ENCODE results near the gene NDFIP2.

GRCh38 chr13:79547211-79548195, 66.5 kb downstream of the NDFIP2 start:
- TF ChIP-seq, protein P1, sequence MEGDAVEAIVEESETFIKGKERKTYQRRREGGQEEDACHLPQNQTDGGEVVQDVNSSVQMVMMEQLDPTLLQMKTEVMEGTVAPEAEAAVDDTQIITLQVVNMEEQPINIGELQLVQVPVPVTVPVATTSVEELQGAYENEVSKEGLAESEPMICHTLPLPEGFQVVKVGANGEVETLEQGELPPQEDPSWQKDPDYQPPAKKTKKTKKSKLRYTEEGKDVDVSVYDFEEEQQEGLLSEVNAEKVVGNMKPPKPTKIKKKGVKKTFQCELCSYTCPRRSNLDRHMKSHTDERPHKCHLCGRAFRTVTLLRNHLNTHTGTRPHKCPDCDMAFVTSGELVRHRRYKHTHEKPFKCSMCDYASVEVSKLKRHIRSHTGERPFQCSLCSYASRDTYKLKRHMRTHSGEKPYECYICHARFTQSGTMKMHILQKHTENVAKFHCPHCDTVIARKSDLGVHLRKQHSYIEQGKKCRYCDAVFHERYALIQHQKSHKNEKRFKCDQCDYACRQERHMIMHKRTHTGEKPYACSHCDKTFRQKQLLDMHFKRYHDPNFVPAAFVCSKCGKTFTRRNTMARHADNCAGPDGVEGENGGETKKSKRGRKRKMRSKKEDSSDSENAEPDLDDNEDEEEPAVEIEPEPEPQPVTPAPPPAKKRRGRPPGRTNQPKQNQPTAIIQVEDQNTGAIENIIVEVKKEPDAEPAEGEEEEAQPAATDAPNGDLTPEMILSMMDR (IDR thresholded peaks at IDR 0.05), result no peak
- TF ChIP-seq POLR2AphosphoS5 (IDR thresholded peaks at IDR 0.05), result no peak

Data from transverse colon (tissue), 4 donors.